ENCODE data around the gene DACH1. TPM values are rescaled to one million over a fixed set of nuclear protein-coding genes. Genes with fewer than 3 reads are reported as not detected.

The DACH1 gene
- total RNA-seq, 1 donor from 2014 or later, result 2.9 TPM

DNA sequence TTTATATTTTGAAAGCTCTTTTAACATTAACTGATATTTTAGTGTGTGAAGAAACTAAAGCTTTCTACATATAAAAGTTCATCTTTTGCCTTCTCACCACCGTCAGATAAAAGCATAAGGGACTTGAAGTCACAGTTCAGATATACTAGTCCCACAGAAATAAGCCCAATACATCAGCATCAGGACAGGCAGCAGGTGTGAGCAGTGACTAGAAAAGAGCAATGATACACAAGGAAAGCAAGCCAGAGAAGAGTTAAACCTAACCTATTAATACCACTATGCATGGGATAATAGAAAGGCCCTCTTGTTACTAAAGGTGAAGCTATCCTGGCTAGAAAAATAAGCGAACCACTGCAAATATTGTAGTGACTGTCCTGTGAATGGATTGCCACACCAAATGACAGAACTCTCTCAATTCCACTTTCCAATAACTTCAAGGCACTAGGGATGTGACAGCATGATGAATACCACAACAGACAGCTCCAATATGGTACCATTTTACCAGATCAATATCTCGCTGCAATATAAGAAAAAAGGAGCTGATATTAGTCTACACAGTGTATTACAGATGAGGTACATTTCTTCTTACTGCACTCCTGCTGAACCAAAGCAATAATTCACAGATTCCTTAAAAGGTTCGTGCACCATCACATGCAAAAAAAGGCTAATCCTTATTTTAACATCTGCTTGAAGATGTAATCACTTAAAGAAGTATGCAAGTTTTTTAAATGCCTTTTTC lies 114.1 kb downstream of the DACH1 start:
- DNase-seq, result no peak
- no peak for ATAC-seq (ENCODE audit: poor library complexity)
- intact Hi-C loops (cut with DNase I), result no loop called here

DNA sequence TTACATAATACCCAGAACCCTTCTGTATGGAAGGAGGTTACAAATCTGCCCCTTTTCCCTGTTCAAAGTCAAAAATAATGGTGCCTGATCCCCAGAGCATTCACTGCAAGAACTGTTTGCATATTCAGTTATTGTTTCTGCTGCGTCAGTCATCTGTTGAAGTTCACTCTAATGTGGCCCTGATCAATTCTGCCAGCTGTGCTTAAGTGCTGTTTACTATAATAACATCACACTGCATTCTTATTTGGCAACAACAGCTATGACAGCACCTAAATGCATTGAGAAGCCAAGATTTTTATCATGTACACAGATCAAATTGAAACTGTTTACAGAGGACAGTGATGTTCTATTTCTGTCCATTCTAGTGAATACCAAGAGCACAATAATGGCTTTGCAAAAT lies 115.9 kb downstream of the DACH1 start:
- intact Hi-C loops (cut with DNase I), result no loop called here
- ATAC-seq (ENCODE audit: poor library complexity) (no peak), DNase-seq (no peak)

DNA sequence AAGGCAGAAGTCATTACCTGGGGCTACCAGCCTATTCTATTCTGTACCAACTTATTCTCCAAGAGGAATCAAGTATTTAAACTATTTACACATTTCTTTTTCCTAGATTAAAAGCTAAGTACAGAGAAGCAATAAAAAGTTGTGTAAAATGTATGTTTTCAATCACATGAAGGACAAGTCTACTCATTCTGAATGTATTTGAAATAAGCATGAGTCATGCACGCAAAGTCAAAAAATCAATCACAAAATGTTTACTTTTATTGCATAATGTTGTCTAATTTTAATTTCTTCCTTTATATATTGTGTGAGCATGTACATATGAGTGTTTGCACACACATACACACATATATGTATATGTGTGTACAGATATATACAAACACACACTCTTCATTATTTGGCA lies 136.7 kb downstream of the DACH1 start:
- no peak for ATAC-seq (ENCODE audit: poor library complexity)
- intact Hi-C loops (cut with DNase I), result no loop called here
- no peak for DNase-seq

DNA sequence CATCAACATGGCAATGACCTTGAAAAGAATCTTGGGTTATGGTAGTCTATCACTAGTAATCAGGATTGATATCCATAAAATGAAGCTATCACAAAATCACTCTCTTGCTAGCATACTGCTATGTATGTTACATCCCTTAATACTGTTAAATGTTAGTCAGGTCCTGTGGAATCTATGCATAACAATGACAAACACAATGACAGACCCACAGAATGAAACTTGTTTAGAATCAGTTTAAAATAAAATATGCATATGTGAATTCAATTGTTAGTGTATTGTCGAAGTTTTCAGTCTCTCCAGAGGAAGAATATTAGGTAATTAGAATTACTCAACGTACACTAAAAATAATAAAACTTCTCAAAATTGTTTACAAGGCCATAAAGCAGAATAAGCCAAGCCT lies 137.6 kb downstream of the DACH1 start:
- DNase-seq, result no peak
- no peak for ATAC-seq (ENCODE audit: poor library complexity)
- intact Hi-C loops (cut with DNase I), result no loop called here

DNA sequence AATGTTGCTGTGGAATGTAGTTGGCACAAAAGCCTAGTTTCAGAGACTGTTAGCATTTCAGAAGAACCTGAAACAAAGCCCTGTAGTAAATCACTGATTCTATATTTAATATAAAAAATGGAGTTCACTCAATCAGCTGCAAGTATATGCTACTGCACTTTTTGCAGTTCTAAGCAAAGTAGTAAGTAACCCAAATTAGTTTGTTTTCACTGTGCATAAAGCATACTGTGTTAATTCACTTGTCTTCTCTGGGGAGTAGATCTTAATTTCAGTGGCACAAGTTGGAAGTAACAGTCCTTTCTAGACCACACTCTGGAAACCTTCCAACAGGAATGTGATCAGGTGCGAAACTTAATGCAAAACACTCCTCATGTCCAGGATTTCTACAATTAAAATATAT lies 139.3 kb downstream of the DACH1 start:
- DNase-seq (no peak), ATAC-seq (ENCODE audit: poor library complexity) (no peak)
- intact Hi-C loops (cut with DNase I), result no loop called here

DNA sequence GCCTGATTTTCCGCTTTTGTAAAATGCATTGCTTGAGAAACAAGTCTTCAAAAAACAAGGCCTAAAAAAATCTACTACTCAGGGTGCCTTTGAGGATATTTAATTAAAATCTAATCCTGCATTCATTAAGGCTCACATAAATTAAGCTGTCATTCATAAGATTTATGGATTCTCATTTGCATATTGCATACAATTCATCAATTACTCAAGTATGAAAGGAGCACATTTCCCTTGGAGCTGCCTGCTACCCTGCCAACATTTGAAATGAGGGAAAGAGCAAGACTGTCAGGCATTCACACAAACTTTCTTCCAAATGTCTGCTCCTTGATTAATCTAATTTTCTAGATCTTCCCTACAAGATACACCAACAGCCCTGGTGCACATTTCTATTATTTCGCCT lies 140.0 kb downstream of the DACH1 start:
- ATAC-seq (ENCODE audit: poor library complexity) (no peak), DNase-seq (no peak)
- intact Hi-C loops (cut with DNase I), result no loop called here

DNA sequence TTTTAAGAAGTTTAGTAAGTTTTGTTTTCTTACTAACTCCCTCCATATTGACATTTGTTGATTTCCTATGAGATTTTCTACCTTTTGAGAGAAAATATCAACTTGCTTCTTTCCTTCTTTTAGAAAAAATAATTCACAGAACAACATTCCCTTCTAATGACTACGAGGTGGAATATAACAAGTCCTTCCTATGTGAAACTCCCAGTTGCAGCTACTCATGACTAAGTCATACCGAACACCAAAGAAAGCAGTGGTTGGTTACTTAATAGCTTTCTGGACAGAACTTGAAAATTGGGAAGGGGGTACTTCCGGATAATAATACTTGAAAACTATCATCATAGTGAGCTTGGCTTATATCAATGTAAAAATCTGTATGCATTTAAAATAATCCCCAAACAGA lies 144.8 kb downstream of the DACH1 start:
- DNase-seq (no peak), ATAC-seq (ENCODE audit: poor library complexity) (no peak)
- intact Hi-C loops (cut with DNase I), result no loop called here

DNA sequence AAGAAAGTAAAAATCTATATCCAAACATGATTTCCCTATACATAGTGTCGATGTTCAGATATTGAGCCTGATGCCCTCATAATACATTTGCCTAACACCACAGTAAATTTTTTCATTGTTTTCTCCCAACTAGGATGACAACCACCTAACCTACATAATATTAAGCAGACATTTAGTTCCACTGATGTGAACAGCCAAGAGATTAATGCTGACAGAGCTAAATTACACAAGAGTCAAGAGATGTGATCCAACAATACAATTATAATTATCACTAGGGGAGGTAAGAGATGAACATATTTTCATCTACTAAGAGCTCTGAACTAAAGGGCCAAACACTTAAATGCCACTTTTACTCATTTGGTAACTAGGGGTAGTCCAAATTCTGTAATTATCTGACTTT lies 145.9 kb downstream of the DACH1 start:
- no peak for ATAC-seq (ENCODE audit: poor library complexity)
- no peak for DNase-seq
- intact Hi-C loops (cut with DNase I), result no loop called here

DNA sequence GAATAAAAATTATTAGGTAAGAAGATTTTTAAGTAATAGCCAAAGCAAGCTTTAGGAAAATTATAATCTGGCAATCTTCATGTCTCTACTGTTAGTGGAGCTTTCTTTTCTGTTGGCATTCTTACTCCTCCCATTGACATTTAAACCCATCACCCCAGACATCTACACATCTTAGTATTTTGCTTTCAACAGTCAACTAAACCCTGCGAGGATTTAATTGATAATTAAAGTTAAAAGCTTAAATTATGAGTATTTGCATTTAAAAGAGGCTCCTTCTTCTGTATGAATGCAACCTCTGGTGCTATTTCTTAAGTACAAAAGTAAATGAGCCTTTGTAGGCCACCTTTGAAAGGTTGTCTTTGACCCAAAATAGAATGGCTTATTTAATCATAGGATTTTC lies 148.1 kb downstream of the DACH1 start:
- intact Hi-C loops (cut with DNase I), result no loop called here
- DNase-seq, result no peak
- no peak for ATAC-seq (ENCODE audit: poor library complexity)

DNA sequence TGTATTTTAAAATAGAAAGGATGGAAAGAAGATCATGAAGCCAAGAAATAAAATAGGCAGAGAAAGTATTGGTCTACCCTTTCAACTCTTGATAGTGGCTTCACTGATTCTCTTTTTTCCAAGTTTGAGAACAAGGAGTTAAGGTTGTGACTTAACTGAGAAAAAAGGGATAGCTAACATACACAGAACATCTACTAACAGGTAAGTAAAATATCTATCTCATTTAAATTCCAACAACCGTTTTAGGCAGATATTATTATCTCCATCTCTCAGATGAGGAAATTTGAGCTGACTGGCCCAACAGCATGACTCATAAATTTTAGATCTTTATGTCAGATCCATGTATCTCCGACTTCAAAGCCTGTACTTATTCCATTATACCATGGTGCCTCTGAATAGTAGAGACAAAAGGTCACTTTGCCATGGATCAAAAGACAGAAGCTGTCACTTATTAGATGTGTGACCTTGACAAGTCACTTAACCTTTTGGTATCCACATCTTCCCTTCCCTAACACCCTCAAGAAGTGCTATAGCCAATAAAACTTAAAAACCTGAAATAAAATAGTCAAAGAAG lies 152.1 kb downstream of the DACH1 start:
- DNase-seq, result no peak
- no peak for ATAC-seq (ENCODE audit: poor library complexity)
- intact Hi-C loops (cut with DNase I), result no loop called here

DNA sequence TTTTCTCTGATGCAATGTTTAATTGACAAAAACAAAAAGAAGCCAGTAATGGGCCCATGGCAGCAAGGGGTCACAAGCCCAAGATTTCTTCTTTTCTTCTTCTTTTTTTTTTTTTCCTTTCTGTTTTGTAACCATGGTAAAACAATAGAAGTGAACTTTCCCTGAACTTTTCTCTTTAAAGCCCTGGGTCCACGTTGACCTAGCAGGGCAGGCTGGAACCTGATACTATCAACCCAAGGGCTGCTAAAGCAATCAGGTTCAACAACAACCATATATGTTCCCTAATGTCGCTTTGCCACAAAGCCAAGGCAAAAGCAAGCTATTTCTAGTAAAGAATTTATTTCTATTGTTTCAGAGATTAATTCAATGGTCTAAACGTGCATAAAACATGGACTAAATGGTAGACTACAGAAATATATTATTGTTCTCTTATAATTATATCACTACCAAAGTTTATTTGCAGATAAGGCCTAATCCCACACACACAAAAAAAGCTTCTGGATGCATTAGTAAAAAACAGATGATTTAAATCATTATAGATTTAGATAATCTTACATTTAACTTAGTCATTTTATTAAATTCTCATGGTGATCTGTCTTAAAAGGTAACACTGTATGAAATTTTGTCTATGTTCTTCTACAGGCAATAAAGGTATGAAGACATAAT lies 153.9 kb downstream of the DACH1 start:
- no peak for DNase-seq
- intact Hi-C loops (cut with DNase I), result no loop called here

DNA sequence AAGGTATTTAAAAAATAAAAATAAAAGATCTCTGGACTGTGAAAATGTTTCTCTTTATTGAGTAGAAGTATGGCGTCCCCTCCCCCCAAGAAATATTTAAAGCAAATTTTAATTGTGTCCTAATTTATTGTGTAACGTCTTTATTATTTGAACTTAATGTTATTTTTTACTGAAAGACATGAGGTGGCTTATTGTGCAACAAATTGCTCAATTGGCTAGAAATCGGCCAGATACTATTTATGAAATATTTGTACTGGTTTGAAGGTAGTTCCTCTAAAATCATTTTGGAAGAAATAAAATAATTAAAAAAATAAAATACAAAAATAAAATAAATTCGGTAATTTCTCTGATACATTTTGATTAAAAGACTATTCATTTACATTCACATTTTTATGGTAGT lies 162.3 kb downstream of the DACH1 start:
- ATAC-seq (ENCODE audit: poor library complexity) (no peak), DNase-seq (no peak)
- intact Hi-C loops (cut with DNase I), result no loop called here

More for the DNA sequence above, 153.9 kb downstream of the DACH1 start:
- no peak for ATAC-seq (ENCODE audit: poor library complexity)

DNA sequence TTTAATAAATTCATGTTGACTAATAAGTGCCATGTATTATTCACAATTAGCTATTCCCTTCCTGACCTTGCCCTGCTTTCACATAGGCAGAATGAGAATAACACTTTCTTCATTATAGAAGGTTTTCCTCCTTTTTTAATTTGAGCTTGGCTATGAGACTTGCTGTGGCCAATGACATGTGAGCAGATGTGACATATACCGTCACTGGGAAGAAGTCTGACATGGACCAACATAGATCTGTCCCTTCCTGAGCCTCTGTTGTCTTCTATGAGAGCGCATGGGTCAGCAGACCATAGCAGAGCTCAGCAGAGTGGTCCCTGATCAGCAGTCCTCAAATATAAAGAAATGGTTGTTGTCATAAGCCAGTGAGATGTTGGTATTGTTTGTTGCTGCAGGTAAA lies 163.9 kb downstream of the DACH1 start:
- ATAC-seq (ENCODE audit: poor library complexity), result no peak
- intact Hi-C loops (cut with DNase I), result no loop called here
- no peak for DNase-seq

DNA sequence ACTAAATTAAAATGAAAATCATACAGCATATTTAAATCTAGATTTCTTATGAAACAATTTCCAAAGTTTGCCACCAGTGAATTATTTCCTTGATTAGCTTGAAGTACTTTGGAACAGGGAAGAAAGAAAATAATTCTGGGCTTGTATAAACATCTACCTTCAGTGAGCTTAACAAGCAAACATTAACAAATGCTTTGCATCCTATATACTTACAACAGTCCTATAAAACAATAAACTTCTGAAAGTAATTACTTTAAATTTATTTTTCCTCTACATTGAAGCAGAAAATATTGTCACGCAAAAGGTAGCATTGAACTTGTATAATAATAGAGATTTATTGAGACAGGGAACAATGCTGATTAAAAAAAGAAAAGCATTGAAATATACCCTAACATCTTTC lies 164.8 kb downstream of the DACH1 start:
- ATAC-seq (ENCODE audit: poor library complexity) (no peak), DNase-seq (no peak)
- intact Hi-C loops (cut with DNase I), result no loop called here

DNA sequence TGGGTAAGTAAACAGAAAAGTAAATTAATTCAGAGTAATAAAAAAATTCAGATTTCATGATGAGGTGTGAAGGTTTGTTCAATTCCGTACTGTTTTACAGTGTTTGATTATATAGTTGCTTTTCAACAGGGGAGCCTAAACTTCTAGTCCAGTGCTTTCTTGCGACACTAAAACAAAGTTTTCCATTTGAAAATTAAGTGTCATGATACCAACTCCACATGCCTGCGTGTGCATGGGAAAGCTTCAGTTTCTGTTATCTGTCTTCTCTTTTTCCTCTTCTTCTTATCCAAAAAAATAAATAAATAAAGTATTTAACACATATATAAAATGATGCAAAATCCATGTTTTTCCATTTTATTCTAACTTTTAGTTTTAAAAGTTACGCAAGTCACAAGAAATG lies 165.3 kb downstream of the DACH1 start:
- DNase-seq, result no peak
- intact Hi-C loops (cut with DNase I), result no loop called here
- no peak for ATAC-seq (ENCODE audit: poor library complexity)

DNA sequence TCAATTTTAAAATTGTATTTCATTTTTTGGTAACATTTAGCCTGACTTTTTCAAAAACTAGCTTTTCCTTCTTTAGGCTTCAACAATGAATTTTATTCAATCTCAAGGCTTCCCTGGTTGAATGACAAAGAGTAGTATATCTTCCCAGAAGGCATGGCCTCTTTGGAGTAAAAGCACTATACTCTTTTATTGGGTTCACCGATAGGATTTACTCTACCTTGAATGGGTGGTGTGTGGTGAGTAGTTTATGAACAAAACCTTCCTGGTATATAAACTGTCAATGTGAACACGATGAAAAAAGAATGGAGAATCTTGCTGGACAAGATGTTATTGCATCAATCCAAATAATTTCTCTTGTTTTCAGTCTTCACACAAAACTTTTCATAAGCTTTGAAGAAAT lies 167.7 kb downstream of the DACH1 start:
- intact Hi-C loops (cut with DNase I), result no loop called here
- DNase-seq, result no peak
- no peak for ATAC-seq (ENCODE audit: poor library complexity)

DNA sequence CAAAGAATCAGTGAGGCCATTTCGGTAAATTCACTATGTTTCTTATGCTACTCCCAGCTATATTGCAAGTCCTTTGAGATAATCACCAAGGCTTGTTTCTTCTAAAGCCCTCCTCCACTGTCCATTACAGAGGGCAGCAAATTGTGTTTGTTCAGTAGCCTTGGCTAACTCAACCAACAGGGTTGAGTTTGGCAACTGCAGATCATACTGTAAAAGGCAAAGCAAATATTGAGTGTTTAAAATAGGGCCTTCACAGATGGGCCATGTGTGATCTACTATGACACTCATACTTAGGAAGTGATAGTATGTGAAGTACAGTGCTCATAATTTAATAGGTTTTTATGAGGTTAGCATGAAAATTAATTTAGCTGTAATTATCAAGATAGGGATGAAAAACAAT lies 171.3 kb downstream of the DACH1 start:
- ATAC-seq (ENCODE audit: poor library complexity), result no peak
- DNase-seq, result no peak
- intact Hi-C loops (cut with DNase I), result no loop called here

DNA sequence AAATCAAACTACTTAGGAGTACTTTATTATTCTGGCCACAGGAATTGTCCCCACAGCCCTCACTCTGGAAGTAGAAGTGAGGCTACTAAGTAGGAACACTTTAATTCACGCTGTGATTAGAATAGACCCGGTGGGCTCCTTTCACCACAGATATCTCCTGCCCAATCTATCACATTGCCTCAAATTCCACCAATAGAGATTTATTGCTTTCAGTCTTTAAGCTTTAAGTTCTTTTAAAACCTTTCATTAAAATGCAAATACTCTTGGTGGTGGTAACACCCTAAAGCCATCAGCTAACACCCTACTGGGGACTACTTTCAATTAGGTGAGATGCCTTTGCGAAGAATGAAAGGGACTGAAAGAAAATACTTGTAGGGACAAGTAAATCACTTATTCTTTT lies 181.9 kb downstream of the DACH1 start:
- ATAC-seq (ENCODE audit: poor library complexity) (no peak), DNase-seq (no peak)
- intact Hi-C loops (cut with DNase I), result no loop called here

DNA sequence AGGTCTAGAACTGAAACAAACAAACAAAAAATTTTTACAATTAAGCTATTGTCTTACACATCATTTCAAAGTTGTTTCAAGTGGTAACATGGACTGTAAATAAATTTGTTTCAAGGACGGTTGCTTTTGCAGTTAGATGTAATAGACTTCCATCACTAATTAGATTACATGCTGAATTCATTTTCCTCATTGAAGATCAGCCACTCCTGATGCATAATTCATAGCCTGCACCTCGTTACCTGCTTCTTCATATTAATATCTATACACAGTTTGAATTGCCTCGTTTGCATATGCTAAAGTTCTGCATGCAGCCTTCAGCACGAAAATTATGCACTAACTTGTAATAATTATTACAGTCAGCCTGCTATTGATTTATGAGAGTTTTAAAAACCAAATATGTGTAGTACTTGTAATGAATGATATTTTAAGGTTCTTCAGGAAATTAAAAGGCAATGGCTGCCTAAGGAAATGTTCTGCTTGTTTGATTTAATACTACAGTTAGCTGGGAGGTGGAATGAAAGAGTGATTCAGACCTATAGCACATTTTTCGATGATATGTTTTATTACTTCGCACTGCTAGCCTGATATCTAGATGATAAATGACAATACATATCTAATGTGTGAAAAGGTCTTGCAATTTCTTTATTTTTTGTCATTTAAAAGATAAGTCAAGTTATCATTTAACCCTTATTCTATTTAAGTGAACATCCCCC lies 184.9 kb downstream of the DACH1 start:
- DNase-seq, result no peak
- intact Hi-C loops (cut with DNase I), result no loop called here
- no peak for ATAC-seq (ENCODE audit: poor library complexity)

DNA sequence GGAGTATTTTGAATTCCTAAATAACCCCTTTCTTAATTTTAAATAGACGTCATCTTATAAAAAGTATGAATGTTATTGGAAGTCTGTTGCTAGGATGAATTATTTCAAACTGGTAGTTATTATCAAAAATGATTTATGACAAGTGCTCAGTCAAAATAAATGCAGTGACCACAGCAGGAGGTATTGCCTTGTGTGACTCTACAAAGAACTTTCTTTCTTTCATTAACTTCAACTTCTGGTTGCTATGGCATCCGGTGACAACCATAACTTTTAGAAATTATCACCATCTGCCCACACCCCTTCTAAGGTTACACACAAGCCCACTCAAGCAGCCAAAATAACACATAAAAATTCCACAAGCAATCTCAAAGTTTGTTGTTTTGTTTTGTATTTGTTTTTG lies 189.9 kb downstream of the DACH1 start:
- intact Hi-C loops (cut with DNase I), result no loop called here
- no peak for DNase-seq
- no peak for ATAC-seq (ENCODE audit: poor library complexity)
